Activated CD8-positive, alpha-beta T cell treated with anti-CD3 and anti-CD28 coated beads for 36 hours (primary cell): ENCODE data around the gene PACSIN1. TPM values are rescaled to one million over a fixed set of nuclear protein-coding genes. Genes with fewer than 3 reads are reported as not detected.

Experiments
- ATAC-seq: fragments of 200-7000 bp; cut with Tn5 transposase; one replicate; pipeline ENCODE4 v1.10.0; 2021; ENCODE audit warnings: mild to moderate bottlenecking, moderate library complexity
- CTCF ChIA-PET: fragments of 350-600 bp; sonication (Branson Sonifier 250); formaldehyde crosslinking; loops from one replicate; lab custom pipeline; 2021; ENCODE audit warnings: antibody characterized with exemption; lab: Charles Lee
- POLR2A ChIA-PET: fragments of 350-600 bp; sonication (Branson Sonifier 250); formaldehyde crosslinking; loops from one replicate; lab custom pipeline; 2021; ENCODE audit warnings: antibody characterized with exemption; lab: Charles Lee
- DNase-seq: peaks from one replicate; pipeline ENCODE4 v3.0.0-alpha.2; 2020
- H3K27ac Mint-ChIP-seq: one replicate; pipeline ENCODE4 v1.8.0; 2021; ENCODE audit warnings: mild to moderate bottlenecking, mixed read lengths
- H3K27me3 Mint-ChIP-seq: one replicate; pipeline ENCODE4 v1.8.0; 2021; ENCODE audit warnings: mixed read lengths
- H3K36me3 Mint-ChIP-seq: one replicate; pipeline ENCODE4 v1.8.0; 2021; ENCODE audit warnings: low read depth, mixed read lengths
- H3K4me1 Mint-ChIP-seq: one replicate; pipeline ENCODE4 v1.8.0; 2021; ENCODE audit warnings: low read depth, mixed read lengths
- H3K4me3 Mint-ChIP-seq: one replicate; pipeline ENCODE4 v1.8.0; 2021; ENCODE audit warnings: mild to moderate bottlenecking, moderate library complexity, mixed read lengths
- H3K9me3 Mint-ChIP-seq: one replicate; pipeline ENCODE4 v1.8.0; 2021; ENCODE audit warnings: mixed read lengths
- intact Hi-C: fragments of 100-400 bp; cut with micrococcal nuclease; formaldehyde crosslinking; loops from one replicate; pipeline ENCODE4 v1.10.0; 2022
- total RNA-seq, 2 experiments: library from RNA; stranded (reverse); gene quantifications; one replicate each; pipeline ENCODE4 v1.2.3, GENCODE V29; 2021
- TF ChIP-seq, protein P1 (sequence below): fragments of 200-600 bp; IDR thresholded peaks from one replicate; pipeline ENCODE4 v1.8.0; 2022; ENCODE audit warnings: antibody characterized with exemption, mild to moderate bottlenecking

PACSIN1 gene
- total RNA-seq, 2 experiments from 2014 or later, result 0.47 to 0.51 TPM

DNA sequence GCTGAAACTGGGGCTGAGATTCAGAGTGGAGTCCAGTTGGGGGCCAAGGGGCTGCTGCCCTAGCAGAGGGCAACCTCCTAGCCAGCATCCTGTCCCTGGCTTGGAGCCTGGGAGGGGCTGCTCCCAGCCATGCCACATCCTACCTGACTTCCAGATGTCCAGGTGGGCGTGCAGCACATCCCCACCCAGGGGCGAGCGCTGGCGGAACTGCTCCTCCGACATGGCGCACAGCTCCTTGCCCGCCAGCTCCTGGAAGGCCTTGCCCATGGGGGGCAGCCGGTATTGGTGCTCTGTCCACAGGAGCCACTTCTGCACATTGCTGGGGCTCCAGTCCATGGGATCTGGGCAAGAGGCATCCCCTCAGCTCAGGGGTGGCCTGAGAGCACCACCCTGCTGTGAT, 75.0 kb downstream of the PACSIN1 start:
- intact Hi-C loops, result no loop called here
- no peaks in the 10 kb centered on the region for H3K27me3 Mint-ChIP-seq
- H3K36me3 Mint-ChIP-seq, result no peaks in the 10 kb centered on the region
- CTCF ChIA-PET, result no interaction called here
- ATAC-seq, result no peak
- no peak overlapping the region for H3K4me3 Mint-ChIP-seq
- H3K4me1 Mint-ChIP-seq, result no peaks in the 10 kb centered on the region
- DNase-seq, result no peak
- TF ChIP-seq, protein P1, sequence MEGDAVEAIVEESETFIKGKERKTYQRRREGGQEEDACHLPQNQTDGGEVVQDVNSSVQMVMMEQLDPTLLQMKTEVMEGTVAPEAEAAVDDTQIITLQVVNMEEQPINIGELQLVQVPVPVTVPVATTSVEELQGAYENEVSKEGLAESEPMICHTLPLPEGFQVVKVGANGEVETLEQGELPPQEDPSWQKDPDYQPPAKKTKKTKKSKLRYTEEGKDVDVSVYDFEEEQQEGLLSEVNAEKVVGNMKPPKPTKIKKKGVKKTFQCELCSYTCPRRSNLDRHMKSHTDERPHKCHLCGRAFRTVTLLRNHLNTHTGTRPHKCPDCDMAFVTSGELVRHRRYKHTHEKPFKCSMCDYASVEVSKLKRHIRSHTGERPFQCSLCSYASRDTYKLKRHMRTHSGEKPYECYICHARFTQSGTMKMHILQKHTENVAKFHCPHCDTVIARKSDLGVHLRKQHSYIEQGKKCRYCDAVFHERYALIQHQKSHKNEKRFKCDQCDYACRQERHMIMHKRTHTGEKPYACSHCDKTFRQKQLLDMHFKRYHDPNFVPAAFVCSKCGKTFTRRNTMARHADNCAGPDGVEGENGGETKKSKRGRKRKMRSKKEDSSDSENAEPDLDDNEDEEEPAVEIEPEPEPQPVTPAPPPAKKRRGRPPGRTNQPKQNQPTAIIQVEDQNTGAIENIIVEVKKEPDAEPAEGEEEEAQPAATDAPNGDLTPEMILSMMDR, result no peak
- H3K9me3 Mint-ChIP-seq, result no peaks in the 10 kb centered on the region
- POLR2A ChIA-PET, result no interaction called here
- H3K27ac Mint-ChIP-seq, result no peak overlapping the region

DNA sequence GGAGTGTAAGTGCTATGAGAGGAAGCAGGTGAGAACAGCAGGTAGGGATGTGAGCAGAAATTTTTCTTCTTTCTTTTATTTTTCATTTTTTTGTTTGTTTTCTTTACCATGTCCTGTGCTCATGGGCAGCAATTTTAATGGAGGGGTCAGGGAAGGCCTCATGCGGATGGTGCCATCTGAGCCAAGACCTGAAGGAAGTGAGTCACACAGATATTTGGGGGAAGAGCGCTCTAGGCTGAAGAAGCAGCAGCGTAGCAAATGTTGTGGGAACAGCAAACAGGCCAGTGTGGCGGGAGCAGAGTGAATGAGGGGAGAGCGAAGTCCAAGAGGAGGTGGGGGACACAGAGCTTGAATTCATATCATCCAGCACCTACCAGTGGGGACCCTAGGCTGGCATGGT, 77.5 kb downstream of the PACSIN1 start:
- Mint-ChIP-seq H3K4me1 (no peaks in the 10 kb centered on the region), H3K9me3 (no peaks in the 10 kb centered on the region), H3K4me3 (no peak overlapping the region), H3K27ac (no peak overlapping the region), H3K27me3 (no peaks in the 10 kb centered on the region), H3K36me3 (no peaks in the 10 kb centered on the region)
- POLR2A ChIA-PET, result no interaction called here
- CTCF ChIA-PET, result no interaction called here
- intact Hi-C loops, result no loop called here
- DNase-seq, result no peak
- TF ChIP-seq, protein P1, result no peak
- no peak for ATAC-seq

GRCh38 chr6:34544052-34544604, 78.3 kb downstream of the PACSIN1 start:
- no peaks in the 10 kb centered on the region for H3K27me3 Mint-ChIP-seq
- POLR2A ChIA-PET, result no interaction called here
- no peak for DNase-seq
- CTCF ChIA-PET, result interaction anchor here (1.0 kb wide), 1 partner anchor 65 kb away, joined by 6 read pairs; no protein-coding TSS in a partner anchor
- no peaks in the 10 kb centered on the region for H3K4me1 Mint-ChIP-seq
- no peaks in the 10 kb centered on the region for H3K36me3 Mint-ChIP-seq
- no peak for ATAC-seq
- H3K27ac Mint-ChIP-seq, result no peak overlapping the region
- intact Hi-C loops, result no loop called here
- TF ChIP-seq, protein P1, result no peak
- H3K4me3 Mint-ChIP-seq, result no peak overlapping the region
- no peaks in the 10 kb centered on the region for H3K9me3 Mint-ChIP-seq

DNA sequence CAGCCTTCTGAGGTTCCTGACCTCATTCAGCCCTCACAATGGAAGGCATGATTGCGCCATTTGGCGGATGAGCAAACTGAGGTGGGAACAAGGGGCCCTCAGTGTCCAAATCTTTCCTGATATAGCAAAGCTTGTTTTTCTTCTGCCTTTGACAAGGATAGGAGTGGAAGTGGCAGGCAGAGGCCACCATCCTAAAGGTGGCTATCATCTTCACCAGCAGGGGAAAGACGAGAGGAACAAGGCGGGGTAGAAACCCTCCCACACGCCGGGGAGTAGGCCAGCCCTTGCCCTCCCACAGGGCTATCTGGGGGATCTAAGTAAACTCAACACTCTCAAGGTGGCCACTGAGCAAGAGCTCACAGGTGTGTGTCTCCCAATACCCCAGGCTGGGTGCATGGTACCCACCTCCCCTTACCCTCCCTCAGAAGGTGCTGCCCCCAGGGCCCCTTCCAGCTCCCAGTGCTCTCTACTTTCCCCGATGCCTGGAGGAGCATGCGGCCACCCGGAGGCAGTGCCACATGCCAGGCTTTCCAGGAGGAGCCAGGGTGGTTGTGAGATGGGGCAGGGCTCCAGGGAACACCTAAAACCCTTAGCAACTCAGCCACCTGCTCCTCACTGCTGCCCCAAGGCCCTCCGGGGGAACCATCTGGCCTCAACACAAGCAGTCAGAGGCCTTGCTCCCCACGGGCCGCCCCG, 79.0 kb downstream of the PACSIN1 start:
- intact Hi-C loops, result no loop called here
- no peak overlapping the region for H3K27ac Mint-ChIP-seq
- H3K4me3 Mint-ChIP-seq, result no peak overlapping the region
- H3K27me3 Mint-ChIP-seq, result no peaks in the 10 kb centered on the region
- no peak for ATAC-seq
- ChIA-PET POLR2A (no interaction called here), CTCF (interaction anchor here (1.0 kb wide), 1 partner anchor 64 kb away, joined by 6 read pairs; no protein-coding TSS in a partner anchor)
- TF ChIP-seq, protein P1, result no peak
- H3K9me3 Mint-ChIP-seq, result no peaks in the 10 kb centered on the region
- no peaks in the 10 kb centered on the region for H3K36me3 Mint-ChIP-seq
- DNase-seq, result no peak
- H3K4me1 Mint-ChIP-seq, result no peaks in the 10 kb centered on the region

- intact Hi-C loops, result no loop called here
- TF ChIP-seq, protein P1, result no peak
- no peak overlapping the region for H3K4me3 Mint-ChIP-seq
- H3K4me1 Mint-ChIP-seq, result no peaks in the 10 kb centered on the region
- no peak for DNase-seq
- POLR2A ChIA-PET, result no interaction called here
- H3K27me3 Mint-ChIP-seq, result no peaks in the 10 kb centered on the region
- CTCF ChIA-PET, result no interaction called here
- ATAC-seq, result no peak
- no peak overlapping the region for H3K27ac Mint-ChIP-seq
- no peaks in the 10 kb centered on the region for H3K9me3 Mint-ChIP-seq
- H3K36me3 Mint-ChIP-seq, result no peaks in the 10 kb centered on the region
Measured at GRCh38 chr6:34546551-34547321, 80.9 kb downstream of the PACSIN1 start.
